Activated CD4-positive, CD25-positive, alpha-beta regulatory T cell treated with anti-CD3 and anti-CD28 coated beads, Interleukin-2, amount 50 U/mL, for 16 hours (primary cell): ENCODE data around the gene FBXL17.

Experiments used
- DNase-seq: peaks from one replicate; pipeline ENCODE4 v3.0.0-alpha.2; 2020; ENCODE audit warnings: low read depth, low spot score

FBXL17 gene

GRCh38 chr5:107997338-107997980 lies 384.4 kb downstream of the FBXL17 start:
- no peak for DNase-seq

- no peak for DNase-seq
Measured at GRCh38 chr5:107993341-107993740, 388.6 kb downstream of the FBXL17 start.

- no peak for DNase-seq
Measured at GRCh38 chr5:107990881-107991810, 390.8 kb downstream of the FBXL17 start.

- DNase-seq, result no peak
Measured at GRCh38 chr5:107985144-107985543, 396.8 kb downstream of the FBXL17 start.

GRCh38 chr5:107982703-107983425 lies 399.0 kb downstream of the FBXL17 start:
- DNase-seq, result no peak

GRCh38 chr5:107980923-107981692 lies 400.8 kb downstream of the FBXL17 start:
- DNase-seq, result no peak

GRCh38 chr5:107979900-107980299 lies 402.0 kb downstream of the FBXL17 start:
- no peak for DNase-seq

- no peak for DNase-seq
Measured at GRCh38 chr5:107979291-107979690, 402.6 kb downstream of the FBXL17 start.

- DNase-seq, result no peak
Measured at GRCh38 chr5:107977550-107978071, 404.3 kb downstream of the FBXL17 start.

- DNase-seq, result no peak
Measured at GRCh38 chr5:107975568-107975967, 406.3 kb downstream of the FBXL17 start.

- DNase-seq, result no peak
Measured at GRCh38 chr5:107971846-107972245, 410.1 kb downstream of the FBXL17 start.

GRCh38 chr5:107969847-107970246 lies 412.1 kb downstream of the FBXL17 start:
- no peak for DNase-seq

GRCh38 chr5:107968998-107969397 lies 412.9 kb downstream of the FBXL17 start:
- no peak for DNase-seq

- no peak for DNase-seq
Measured at GRCh38 chr5:107968406-107968843, 413.5 kb downstream of the FBXL17 start.

GRCh38 chr5:107966201-107966600 lies 415.7 kb downstream of the FBXL17 start:
- DNase-seq, result no peak

- DNase-seq, result no peak
Measured at GRCh38 chr5:107964722-107965121, 417.2 kb downstream of the FBXL17 start.

GRCh38 chr5:107959573-107960279 lies 422.2 kb downstream of the FBXL17 start:
- no peak for DNase-seq

GRCh38 chr5:107958861-107959260 lies 423.0 kb downstream of the FBXL17 start:
- no peak for DNase-seq

- no peak for DNase-seq
Measured at GRCh38 chr5:107958432-107958831, 423.5 kb downstream of the FBXL17 start.

GRCh38 chr5:107957051-107957450 lies 424.8 kb downstream of the FBXL17 start:
- no peak for DNase-seq

GRCh38 chr5:107955321-107955720 lies 426.6 kb downstream of the FBXL17 start:
- no peak for DNase-seq
